Fibroblast of gingiva (primary cell): Measurements from ENCODE around the gene CACUL1.

ENCODE experiments used
- DNase-seq: peaks from one replicate; pipeline ENCODE4 v3.0.0-alpha.2; 2011; ENCODE audit warnings: low read depth

CACUL1 gene

DNA sequence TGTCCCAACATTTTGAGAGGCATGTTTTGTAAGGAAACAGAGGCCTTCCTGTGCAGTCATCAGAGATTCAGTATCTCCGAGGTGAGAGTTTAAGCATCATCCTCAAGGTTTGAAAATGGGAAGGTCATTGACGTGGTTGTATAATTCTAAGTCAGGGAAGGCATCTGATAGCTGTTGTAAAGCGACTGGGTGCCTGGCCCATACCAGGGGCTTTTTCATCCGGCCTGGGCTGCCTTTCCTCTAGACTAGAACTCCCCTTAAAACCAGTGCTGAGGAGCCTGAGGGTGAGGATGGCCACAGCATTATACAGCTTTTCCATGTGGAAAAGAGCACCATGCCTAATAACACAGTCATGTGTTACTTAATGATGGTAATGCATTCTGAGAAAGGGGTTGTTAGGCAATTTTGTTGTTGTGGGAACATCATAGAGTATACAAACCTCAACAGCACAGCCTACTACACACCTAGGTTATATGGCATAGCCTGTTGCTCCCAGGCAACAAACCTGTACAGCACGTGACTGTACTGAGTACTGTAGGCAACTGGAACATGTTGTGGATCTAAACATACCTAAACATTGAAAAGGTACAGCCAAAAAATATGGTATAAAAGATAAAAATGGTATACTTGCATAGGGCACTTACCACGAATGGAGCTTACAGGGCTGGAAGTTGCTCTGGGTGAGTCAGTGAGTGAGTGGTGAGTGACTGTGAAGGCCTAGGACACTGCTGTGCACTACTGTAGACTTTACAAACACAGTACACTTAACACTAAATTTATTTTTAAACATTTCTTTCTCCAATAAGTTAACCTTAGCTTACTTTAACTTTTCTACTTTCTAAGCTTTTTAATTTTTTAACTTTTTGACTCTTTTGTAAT lies 13.5 kb upstream of the CACUL1 start:
- DNase-seq: no peak

GRCh38 chr10:118767297-118768040 lies 12.7 kb upstream of the CACUL1 start:
- DNase-seq: no peak

- peak; percentile 26 for DNase-seq
Observed at GRCh38 chr10:118764195-118764594, 9.4 kb upstream of the CACUL1 start.

- DNase-seq: peak; percentile 91
Observed at GRCh38 chr10:118763202-118763988, 8.6 kb upstream of the CACUL1 start.

GRCh38 chr10:118760265-118760664 lies 5.5 kb upstream of the CACUL1 start:
- no peak for DNase-seq

DNA sequence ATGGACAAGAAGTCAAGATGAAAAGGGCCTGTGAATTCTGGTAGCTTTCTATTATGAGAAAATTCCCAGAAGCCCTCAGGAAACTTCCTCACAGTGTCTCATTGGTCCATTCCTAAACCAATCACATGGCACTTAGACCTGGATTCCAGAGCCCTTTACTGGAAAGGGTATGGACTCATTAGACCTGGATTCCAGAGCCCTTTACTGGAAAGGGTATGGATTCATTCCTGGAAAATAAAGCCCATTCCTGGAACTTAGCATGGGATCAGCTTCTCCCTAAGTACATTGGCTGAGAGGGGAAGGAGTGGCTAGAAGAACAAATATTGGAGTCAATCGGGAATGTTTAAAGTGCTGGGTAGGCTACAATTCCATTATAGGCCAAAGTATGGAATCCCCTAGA lies 3.7 kb upstream of the CACUL1 start:
- no peak for DNase-seq

DNA sequence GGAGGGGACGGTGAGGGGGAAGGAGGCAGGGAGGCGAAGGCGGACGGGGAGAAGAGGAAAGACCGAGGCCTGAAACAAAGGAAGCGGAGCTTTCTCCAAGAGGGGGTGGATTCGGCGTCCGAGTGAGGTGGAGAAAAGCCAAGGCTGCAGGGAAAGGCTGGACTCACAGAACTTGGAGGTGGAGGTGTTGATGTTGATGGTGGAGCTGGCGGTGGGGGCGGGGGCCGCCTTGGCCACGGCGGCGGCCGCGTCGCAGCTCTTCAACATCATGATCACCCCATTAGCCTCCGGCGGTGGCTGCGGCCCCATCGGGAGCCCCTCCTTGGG lies 578 bp downstream of the CACUL1 start:
- no peak for DNase-seq

- DNase-seq: no peak
Observed at GRCh38 chr10:118753331-118754228, 1.2 kb downstream of the CACUL1 start.

DNA sequence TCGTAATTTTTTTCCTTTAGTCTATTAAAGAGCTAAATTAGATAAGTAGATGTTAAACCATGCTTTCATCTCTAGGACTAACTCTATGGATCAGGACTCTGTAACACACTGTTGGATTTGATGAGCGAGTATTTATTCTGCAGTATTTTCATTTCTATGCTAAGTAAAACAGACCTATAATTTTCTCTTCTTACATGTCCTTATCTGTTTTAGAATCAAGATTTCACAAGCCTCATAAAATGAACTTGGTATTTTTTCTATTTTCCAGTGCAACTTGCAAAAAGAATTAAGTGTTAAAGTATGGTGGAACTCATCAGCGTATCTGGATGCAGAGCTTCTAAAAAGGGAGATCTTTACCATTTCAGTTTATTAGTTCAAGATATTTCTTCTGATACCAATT lies 2.4 kb downstream of the CACUL1 start:
- DNase-seq: no peak

GRCh38 chr10:118751265-118751664 lies 3.5 kb downstream of the CACUL1 start:
- no peak for DNase-seq

DNA sequence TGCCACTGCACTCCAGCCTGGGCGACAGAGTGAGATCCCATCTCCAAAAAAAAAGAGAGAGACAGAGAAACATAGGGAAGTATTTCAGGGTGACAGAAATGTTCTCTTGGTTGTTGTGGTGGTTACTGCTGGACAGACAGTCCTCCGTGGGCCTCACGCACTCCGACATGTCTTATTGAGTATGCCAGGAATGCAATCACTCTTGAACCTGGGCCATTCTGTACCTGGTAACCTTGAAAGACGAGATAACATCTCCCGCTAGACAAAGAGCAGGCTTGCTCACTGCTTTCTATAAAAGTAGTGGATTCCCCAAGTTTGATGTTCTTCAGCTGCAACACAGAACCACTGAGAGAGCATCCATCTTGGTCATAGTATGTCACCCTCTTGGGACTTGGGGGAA lies 6.7 kb downstream of the CACUL1 start:
- DNase-seq: no peak

DNA sequence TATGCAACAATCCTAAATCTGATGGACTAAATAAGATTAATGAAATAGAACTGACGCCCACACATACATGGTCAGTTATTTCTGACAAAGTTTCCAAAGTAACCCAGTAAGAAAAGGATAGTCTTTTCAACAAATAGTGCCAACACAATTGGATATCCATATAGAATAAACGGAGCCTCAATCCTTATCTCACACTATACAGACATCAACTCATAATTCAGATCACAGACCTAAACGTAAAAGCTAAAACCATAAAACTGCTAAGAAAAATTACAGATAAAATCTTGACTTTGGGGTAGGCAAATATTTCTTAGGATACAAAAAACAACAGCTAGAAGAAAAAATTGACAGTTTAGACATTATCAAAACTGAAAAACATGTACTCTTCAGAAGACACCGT lies 8.5 kb downstream of the CACUL1 start:
- no peak for DNase-seq

DNA sequence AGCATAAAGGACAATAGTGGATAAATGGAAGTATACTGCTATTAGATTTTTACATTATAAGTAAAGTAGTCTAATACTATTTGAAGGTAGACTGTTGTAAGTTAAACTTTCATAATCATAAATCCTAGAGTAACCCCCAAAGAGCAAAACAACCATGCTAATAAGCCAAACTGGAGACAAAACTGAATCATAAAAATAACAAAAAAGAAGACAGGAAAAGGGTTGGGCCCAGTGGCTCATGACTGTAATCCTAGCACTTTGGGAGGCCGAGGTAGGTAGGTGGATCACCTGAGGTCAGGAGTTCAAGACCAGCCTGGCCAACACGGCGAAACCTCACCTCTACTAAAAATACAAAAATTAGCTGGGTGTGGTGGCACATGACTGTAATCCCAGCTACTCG lies 9.7 kb downstream of the CACUL1 start:
- DNase-seq: no peak

DNA sequence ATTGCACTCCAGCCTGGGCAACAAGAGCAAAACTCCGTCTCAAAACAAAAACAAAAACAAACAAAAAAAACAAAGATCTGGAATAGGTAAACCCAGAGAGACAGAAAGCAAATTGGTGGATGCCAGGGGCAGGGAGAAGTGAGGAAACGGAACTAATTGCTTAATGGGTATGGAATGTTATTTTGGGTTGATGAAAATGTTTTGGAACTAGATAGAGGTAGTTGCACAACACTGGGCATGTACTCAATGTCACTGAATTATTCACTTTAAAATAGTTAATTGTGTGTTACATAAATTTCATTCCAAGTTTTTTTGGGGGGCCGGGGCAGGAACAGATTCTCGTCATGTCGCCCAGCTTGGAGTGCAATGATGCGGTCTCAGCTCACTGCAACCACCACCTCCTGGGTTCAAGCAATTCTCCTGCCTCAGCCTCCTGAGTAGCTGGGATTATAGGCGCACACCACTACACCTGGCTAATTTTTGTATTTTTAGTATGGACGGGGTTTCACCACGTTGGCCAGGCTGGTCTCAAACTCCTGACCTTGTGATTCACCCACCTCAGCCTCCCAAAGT lies 10.3 kb downstream of the CACUL1 start:
- DNase-seq: peak; percentile 47

DNA sequence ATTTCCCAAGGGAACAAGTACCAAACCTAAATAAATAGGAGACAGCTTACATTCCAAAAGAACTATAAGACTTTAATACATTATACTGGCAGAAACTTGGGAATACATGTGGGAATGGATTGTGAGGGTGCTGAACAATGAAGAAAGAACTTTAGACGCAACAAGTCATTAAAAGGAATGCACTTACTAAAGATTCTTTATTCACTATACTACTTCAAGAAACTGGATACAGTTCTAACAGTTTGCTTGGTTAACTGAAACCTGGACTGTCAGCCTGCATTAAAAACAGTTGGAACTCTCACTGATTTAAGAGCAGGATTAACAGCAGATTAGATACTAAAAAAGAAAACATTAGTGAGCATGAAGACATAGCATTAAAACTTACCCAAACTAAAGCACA lies 12.0 kb downstream of the CACUL1 start:
- peak; percentile 20 for DNase-seq

- DNase-seq: no peak
Observed at GRCh38 chr10:118742032-118742431, 12.7 kb downstream of the CACUL1 start.

DNA sequence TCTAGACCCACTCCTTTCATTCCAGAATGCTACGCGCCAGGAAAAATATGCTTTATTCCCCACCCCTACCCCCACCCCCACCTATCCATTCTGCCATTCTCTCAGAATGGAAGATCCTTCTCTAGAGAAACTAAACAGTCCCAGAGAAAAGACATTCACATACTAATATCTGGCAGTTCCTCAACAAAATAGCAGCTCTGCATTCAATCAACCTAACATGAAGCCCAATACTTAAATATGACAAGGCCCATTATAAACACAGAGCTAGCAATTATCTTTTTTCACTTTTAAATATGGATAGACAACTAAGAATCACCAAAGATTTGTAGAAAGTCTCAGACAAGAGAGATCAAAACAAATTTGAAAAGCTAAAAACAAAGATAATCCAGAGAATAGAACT lies 16.4 kb downstream of the CACUL1 start:
- DNase-seq: no peak

DNA sequence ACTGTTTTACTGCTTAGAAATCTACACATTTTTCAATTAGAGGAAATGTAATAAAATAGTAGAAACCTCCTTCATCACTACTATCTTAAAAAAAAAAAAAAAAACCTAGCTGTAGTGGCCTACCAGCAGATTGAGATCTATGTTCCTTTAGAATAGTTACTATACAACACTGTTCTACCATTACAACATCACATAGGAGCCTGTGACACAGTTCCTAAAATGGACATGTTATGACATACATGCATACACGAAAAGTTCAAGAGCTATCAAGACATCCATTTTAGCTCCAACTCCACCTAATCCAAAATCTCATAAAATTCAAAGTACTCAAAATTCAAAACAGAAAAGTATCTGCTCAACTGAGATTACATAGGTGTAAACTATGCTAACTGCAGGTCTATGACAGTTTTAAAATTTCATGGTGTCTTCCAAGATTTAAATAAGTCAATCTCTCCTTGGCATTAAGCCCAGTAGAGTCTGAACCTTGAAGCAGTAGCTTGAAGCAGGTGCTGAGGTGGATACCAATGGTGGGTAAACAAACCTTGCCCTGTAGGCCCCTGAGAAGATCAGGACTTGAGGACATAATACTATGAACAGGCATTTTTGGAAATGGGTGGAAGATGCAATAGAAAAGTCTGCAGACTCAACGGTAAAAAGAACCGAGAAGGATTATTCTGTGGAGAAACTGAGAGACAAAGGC lies 17.0 kb downstream of the CACUL1 start:
- DNase-seq: no peak

- DNase-seq: no peak
Observed at GRCh38 chr10:118735294-118735693, 19.5 kb downstream of the CACUL1 start.

DNA sequence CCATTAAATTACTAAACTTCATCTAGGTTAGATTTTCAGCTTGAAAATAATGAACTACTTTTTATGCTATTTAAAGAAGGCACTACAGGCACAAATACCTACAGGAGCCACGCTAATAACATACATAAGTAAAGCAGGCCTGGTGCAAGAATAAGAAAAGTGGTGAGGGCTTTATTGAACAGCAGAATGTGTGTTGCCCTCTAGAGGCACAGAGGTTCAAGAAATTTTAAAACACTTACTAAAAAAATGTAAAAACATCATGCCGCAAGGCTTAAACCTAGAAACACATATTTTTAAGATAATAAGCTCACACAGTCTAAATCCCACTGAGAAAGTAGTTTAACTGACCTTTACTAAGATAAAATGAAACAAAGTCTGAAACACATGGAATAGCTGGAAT lies 20.3 kb downstream of the CACUL1 start:
- no peak for DNase-seq
